NCI-H2227 (cell line): ENCODE measurements around the gene MNT.

Experiments
- DNase-seq: peaks from one replicate; lab custom pipeline; 2025; ENCODE audit not compliant: unreplicated experiment; lab: John Stamatoyannopoulos, UW

The MNT gene

GRCh38 chr17:2335726-2336214, 65.1 kb downstream of the MNT start:
- no peak for DNase-seq
